Gastroesophageal sphincter (tissue), 3 donors: ENCODE data around the gene ITGB8.

Experiments
- POLR2A ChIP-seq, 2 donors: fragments of 450-650 bp; IDR thresholded peaks; one replicate each; pipeline ENCODE4 v1.6.1; 2017; ENCODE audit warnings: antibody characterized with exemption in 2 of 2, mild to moderate bottlenecking in 2 of 2, moderate library complexity in 1 of 2
- POLR2AphosphoS5 ChIP-seq: sonication (generic); formaldehyde crosslinking; IDR thresholded peaks from one replicate; pipeline ENCODE4 v1.6.1; 2017; ENCODE audit warnings: antibody characterized with exemption
- TF ChIP-seq, protein P1 (sequence below), 4 experiments: fragments of 200-600 bp in 2 of 4; fragments of 450-650 bp in 2 of 4; sonication (generic) in 1 of 4; IDR thresholded peaks; one replicate each; pipeline ENCODE4 v1.5.1; 2017 to 2019; ENCODE audit warnings: antibody characterized with exemption in 4 of 4, mild to moderate bottlenecking in 2 of 4, moderate library complexity in 2 of 4

DNA sequence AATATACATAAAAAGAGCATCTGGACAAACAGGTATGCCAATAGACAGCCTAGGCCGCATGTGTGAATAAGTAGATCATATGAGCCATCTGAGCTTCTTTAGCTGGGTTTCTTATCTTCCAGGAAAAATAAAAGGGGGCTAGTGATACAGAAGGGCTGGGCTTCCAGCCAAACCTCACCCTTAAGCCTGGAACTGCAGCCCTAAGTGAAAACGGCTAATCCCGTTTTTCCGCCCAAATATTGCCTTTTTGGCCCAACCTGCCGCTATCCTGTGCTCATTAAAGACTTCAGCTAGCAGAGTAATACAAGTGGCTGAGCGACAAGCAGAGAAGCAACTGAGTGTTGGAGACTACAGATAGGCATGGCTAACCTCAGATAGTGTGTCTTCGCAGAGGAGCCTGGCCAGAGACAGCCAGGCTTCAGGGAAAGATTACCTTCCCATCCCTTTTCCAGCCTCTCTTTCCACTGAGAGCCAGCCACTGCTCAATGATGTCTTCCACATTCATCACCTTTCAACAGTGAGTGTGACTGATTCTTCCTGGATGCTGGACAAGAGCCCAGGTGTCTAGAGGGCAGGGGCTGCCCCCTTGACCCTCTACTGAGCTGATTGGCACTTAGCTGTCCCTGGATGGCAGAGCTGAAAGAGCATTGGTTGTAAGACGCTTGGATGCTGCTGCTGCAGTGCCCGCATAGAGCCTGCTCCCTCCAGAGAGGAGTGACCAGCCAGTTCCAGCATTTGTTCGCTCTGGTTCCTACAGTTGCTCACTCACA, 108.9 kb downstream of the ITGB8 start:
- TF ChIP-seq, protein P1, sequence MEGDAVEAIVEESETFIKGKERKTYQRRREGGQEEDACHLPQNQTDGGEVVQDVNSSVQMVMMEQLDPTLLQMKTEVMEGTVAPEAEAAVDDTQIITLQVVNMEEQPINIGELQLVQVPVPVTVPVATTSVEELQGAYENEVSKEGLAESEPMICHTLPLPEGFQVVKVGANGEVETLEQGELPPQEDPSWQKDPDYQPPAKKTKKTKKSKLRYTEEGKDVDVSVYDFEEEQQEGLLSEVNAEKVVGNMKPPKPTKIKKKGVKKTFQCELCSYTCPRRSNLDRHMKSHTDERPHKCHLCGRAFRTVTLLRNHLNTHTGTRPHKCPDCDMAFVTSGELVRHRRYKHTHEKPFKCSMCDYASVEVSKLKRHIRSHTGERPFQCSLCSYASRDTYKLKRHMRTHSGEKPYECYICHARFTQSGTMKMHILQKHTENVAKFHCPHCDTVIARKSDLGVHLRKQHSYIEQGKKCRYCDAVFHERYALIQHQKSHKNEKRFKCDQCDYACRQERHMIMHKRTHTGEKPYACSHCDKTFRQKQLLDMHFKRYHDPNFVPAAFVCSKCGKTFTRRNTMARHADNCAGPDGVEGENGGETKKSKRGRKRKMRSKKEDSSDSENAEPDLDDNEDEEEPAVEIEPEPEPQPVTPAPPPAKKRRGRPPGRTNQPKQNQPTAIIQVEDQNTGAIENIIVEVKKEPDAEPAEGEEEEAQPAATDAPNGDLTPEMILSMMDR (IDR thresholded peaks at IDR 0.05): no peak
- no peak for TF ChIP-seq POLR2AphosphoS5
- TF ChIP-seq POLR2A (IDR thresholded peaks at IDR 0.05): no peak
